ENCODE data around the gene ADARB1.

The ADARB1 gene

GRCh38 chr21:45064618-45065399 is 9.6 kb upstream of the ADARB1 start:
- H3K4me3 ChIP-seq (ENCODE audit: low read depth, low read length): no peak overlapping the region
- POLR2A ChIA-PET: interaction anchor here (1.0 kb wide), 1 partner anchor 8 kb away, joined by 3 read pairs; no protein-coding TSS in a partner anchor
- CTCF ChIA-PET: interaction anchor here (0.7 to 2.3 kb wide), 2 partner anchors 12 to 38 kb away, joined by 3 to 5 read pairs; no protein-coding TSS in a partner anchor
- no peak for TF ChIP-seq CTCF (IDR thresholded peaks at IDR 0.05; ENCODE audit: insufficient read depth, low read length, missing control alignments)
- no peak for DNase-seq (ENCODE audit: low read depth, low spot score)

- POLR2A ChIA-PET: no interaction called here
- no peak for TF ChIP-seq CTCF (IDR thresholded peaks at IDR 0.05; ENCODE audit: insufficient read depth, low read length, missing control alignments)
- DNase-seq (ENCODE audit: low read depth, low spot score): no peak
These were observed 6.7 kb upstream of the ADARB1 start for GRCh38 chr21:45067462-45068285.

GRCh38 chr21:45069085-45069484 is 5.3 kb upstream of the ADARB1 start:
- H3K4me3 ChIP-seq (ENCODE audit: low read depth, low read length): no peak overlapping the region
- CTCF ChIA-PET: interaction anchor here (1.2 to 2.6 kb wide), 3 partner anchors 33 to 69 kb away, joined by 3 to 7 read pairs (median 3); no protein-coding TSS in a partner anchor
- no peak for TF ChIP-seq CTCF (IDR thresholded peaks at IDR 0.05; ENCODE audit: insufficient read depth, low read length, missing control alignments)
- POLR2A ChIA-PET: interaction anchor here (1.0 kb wide), 1 partner anchor 97 kb away, joined by 3 read pairs; no protein-coding TSS in a partner anchor
- no peak for DNase-seq (ENCODE audit: low read depth, low spot score)

More at GRCh38 chr21:45067462-45068285, 6.7 kb upstream of the ADARB1 start:
- H3K4me3 ChIP-seq (ENCODE audit: low read depth, low read length): no peak overlapping the region
- CTCF ChIA-PET: interaction anchor here (1.4 to 2.6 kb wide), 3 partner anchors 34 to 70 kb away, joined by 3 to 7 read pairs (median 6); no protein-coding TSS in a partner anchor

- no peak for TF ChIP-seq CTCF (IDR thresholded peaks at IDR 0.05; ENCODE audit: insufficient read depth, low read length, missing control alignments)
- ChIA-PET CTCF (interaction anchor here (1.2 to 2.6 kb wide), 3 partner anchors 59 to 121 kb away, joined by 3 to 7 read pairs (median 4); no protein-coding TSS in a partner anchor), POLR2A (interaction anchor here (1.0 kb wide), 1 partner anchor 98 kb away, joined by 3 read pairs; no protein-coding TSS in a partner anchor)
- no peak overlapping the region for H3K4me3 ChIP-seq (ENCODE audit: low read depth, low read length)
- DNase-seq (ENCODE audit: low read depth, low spot score): no peak
These were observed 4.7 kb upstream of the ADARB1 start for GRCh38 chr21:45069711-45070110.

- POLR2A ChIA-PET: no interaction called here
- TF ChIP-seq CTCF (IDR thresholded peaks at IDR 0.05; ENCODE audit: insufficient read depth, low read length, missing control alignments): no peak
These were observed 3.1 kb upstream of the ADARB1 start for GRCh38 chr21:45071078-45071873.

More at GRCh38 chr21:45071078-45071873, 3.1 kb upstream of the ADARB1 start:
- no peak for DNase-seq (ENCODE audit: low read depth, low spot score)
- H3K4me3 ChIP-seq (ENCODE audit: low read depth, low read length): no peak overlapping the region
- CTCF ChIA-PET: interaction anchor here (0.7 to 1.6 kb wide), 5 partner anchors 28 to 123 kb away, joined by 3 to 5 read pairs (median 4); no protein-coding TSS in a partner anchor
